Measurements from ENCODE around the gene SLC6A15. TPM values are rescaled to one million over a fixed set of nuclear protein-coding genes. Genes with fewer than 3 reads are reported as not detected.
A peak's percentile ranks its signal among the peaks of the same experiment; 100 is the strongest.

The SLC6A15 gene
- total RNA-seq, 1 donor from 2014 or later, result 5.3 TPM

DNA sequence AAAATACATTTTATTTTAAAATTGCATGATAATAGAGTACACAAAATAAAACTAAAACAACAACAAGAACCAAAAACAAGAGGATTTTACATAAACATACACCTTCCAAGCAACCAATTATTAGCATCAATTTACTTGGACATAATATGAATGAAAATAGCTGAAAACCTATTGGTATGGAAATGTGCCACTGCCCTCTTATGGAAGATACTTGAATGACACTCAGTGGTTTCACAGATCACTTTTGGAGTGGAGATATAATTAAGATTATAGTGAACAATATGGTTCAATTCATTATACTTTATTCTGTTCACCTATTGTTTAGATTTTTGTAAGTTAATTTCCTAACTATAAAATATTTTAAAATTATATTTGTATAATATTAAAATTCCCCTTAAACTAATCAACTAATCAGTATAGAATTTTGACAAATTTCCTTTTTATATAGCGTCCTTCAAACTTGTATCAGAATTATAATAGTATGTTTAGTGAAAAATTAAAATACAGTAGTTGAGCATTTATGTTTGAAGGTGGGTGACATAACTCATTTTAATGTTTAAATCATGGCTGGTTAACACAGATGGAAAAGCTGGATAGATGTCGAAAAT, 70.1 kb downstream of the SLC6A15 start:
- H3K4me1 Mint-ChIP-seq (ENCODE audit: unreplicated experiment), result no peaks in the 10 kb centered on the region

DNA sequence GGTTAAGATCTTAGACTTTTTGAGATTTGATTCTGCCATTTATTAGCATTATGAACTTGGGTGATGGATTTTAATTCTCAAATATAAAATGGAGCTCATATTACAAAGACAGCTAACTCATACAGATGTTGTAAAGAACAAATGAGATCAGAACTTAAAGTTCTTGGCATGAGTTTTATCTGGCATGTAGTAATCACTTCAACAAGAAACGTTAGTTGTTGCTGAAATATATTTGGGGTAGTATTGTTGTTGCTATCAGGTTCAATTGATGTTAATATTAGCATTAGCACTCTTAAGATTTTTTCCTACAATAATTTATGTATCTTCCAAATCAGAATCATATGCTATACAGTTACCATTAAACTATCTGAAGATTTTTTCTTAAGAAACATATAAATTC, 71.0 kb downstream of the SLC6A15 start:
- Mint-ChIP-seq H3K36me3 (ENCODE audit: low read depth, unreplicated experiment) (no peaks in the 10 kb centered on the region), H3K9me3 (ENCODE audit: unreplicated experiment) (no peaks in the 10 kb centered on the region), H3K4me3 (ENCODE audit: unreplicated experiment) (no peak overlapping the region), H3K27ac (ENCODE audit: unreplicated experiment) (no peak overlapping the region), H3K27me3 (ENCODE audit: unreplicated experiment) (no peaks in the 10 kb centered on the region), H3K4me1 (ENCODE audit: unreplicated experiment) (no peaks in the 10 kb centered on the region)
- no peak for DNase-seq (ENCODE audit: low spot score)
- TF ChIP-seq CTCF (IDR thresholded peaks at IDR 0.05; ENCODE audit: unreplicated experiment), result no peak

More for the DNA sequence above, 70.1 kb downstream of the SLC6A15 start:
- H3K27me3 Mint-ChIP-seq (ENCODE audit: unreplicated experiment), result no peaks in the 10 kb centered on the region
- no peaks in the 10 kb centered on the region for H3K36me3 Mint-ChIP-seq (ENCODE audit: low read depth, unreplicated experiment)
- DNase-seq (ENCODE audit: low spot score), result peak; percentile 33
- H3K4me3 Mint-ChIP-seq (ENCODE audit: unreplicated experiment), result no peak overlapping the region
- H3K9me3 Mint-ChIP-seq (ENCODE audit: unreplicated experiment), result no peaks in the 10 kb centered on the region
- TF ChIP-seq CTCF (IDR thresholded peaks at IDR 0.05; ENCODE audit: unreplicated experiment), result peak; percentile 89
- H3K27ac Mint-ChIP-seq (ENCODE audit: unreplicated experiment), result no peak overlapping the region

GRCh38 chr12:84840356-84840755, 72.2 kb downstream of the SLC6A15 start:
- Mint-ChIP-seq H3K27ac (ENCODE audit: unreplicated experiment) (no peak overlapping the region), H3K4me3 (ENCODE audit: unreplicated experiment) (no peak overlapping the region), H3K9me3 (ENCODE audit: unreplicated experiment) (no peaks in the 10 kb centered on the region), H3K4me1 (ENCODE audit: unreplicated experiment) (no peaks in the 10 kb centered on the region), H3K36me3 (ENCODE audit: low read depth, unreplicated experiment) (no peaks in the 10 kb centered on the region), H3K27me3 (ENCODE audit: unreplicated experiment) (no peaks in the 10 kb centered on the region)
- TF ChIP-seq CTCF (IDR thresholded peaks at IDR 0.05; ENCODE audit: unreplicated experiment), result no peak
- no peak for DNase-seq (ENCODE audit: low spot score)

- H3K4me3 Mint-ChIP-seq (ENCODE audit: unreplicated experiment), result no peak overlapping the region
- no peaks in the 10 kb centered on the region for H3K36me3 Mint-ChIP-seq (ENCODE audit: low read depth, unreplicated experiment)
- H3K9me3 Mint-ChIP-seq (ENCODE audit: unreplicated experiment), result no peaks in the 10 kb centered on the region
- H3K4me1 Mint-ChIP-seq (ENCODE audit: unreplicated experiment), result no peaks in the 10 kb centered on the region
- no peak for TF ChIP-seq CTCF (IDR thresholded peaks at IDR 0.05; ENCODE audit: unreplicated experiment)
- H3K27me3 Mint-ChIP-seq (ENCODE audit: unreplicated experiment), result no peaks in the 10 kb centered on the region
- no peak overlapping the region for H3K27ac Mint-ChIP-seq (ENCODE audit: unreplicated experiment)
- no peak for DNase-seq (ENCODE audit: low spot score)
Measured at GRCh38 chr12:84826925-84827324, 85.7 kb downstream of the SLC6A15 start.

DNA sequence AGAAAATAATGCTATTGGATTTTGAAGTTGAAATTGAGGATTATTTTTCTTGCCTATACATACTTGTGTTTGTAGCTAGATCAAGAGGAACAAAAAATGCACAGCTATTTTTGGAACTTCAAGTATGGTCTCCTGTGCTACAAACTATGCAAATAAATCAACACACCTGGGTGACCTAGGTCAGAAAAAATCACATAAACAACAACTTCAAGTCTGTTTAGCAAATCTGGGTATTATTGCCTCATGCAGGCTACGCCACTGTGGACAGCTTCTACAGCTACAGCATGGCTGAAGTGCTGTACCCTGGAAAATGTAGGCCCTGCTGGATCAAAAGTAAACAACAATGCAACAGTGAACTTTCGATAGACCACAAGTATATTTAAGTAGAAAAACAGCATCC, 87.5 kb downstream of the SLC6A15 start:
- Mint-ChIP-seq H3K27me3 (ENCODE audit: unreplicated experiment) (no peaks in the 10 kb centered on the region), H3K4me1 (ENCODE audit: unreplicated experiment) (no peaks in the 10 kb centered on the region), H3K4me3 (ENCODE audit: unreplicated experiment) (no peak overlapping the region), H3K36me3 (ENCODE audit: low read depth, unreplicated experiment) (no peaks in the 10 kb centered on the region), H3K27ac (ENCODE audit: unreplicated experiment) (no peak overlapping the region), H3K9me3 (ENCODE audit: unreplicated experiment) (no peaks in the 10 kb centered on the region)
- no peak for DNase-seq (ENCODE audit: low spot score)
- TF ChIP-seq CTCF (IDR thresholded peaks at IDR 0.05; ENCODE audit: unreplicated experiment), result no peak
